ENCODE data around the gene CRYM.
"Not testable (repeated sequence)": the region's sequence is repeated elsewhere in the genome, so short reads cannot be mapped to it uniquely, and the experiment has no call there.

Gene CRYM

DNA sequence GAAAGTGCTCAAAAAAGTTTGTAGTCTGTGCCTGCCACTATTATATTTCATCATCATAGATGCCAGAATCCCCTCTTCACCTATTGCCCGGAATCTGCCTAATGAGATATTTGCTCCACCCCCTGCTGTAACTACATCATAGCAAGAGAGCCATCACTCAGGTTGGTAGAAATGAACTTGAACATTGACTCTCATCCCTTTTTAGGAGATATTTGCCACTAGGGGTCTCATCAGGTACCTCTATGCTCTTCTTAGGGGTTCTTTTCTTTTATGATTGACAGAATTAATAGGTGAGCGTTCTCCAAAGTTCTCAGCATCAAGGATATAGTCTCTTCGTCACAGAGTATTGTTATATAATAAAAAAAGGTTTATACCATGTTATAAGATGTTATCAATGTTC lies 24.6 kb downstream of the CRYM start:
- DNase-seq (ENCODE audit: extremely low read depth, low read depth), result no peak
- H3K4me3 ChIP-seq (replicated peaks; ENCODE audit: low read depth, low read length), result no peak overlapping the region
- TF ChIP-seq CTCF (IDR thresholded peaks at IDR 0.05; ENCODE audit: low read depth, low read length, missing control alignments), result no peak

DNA sequence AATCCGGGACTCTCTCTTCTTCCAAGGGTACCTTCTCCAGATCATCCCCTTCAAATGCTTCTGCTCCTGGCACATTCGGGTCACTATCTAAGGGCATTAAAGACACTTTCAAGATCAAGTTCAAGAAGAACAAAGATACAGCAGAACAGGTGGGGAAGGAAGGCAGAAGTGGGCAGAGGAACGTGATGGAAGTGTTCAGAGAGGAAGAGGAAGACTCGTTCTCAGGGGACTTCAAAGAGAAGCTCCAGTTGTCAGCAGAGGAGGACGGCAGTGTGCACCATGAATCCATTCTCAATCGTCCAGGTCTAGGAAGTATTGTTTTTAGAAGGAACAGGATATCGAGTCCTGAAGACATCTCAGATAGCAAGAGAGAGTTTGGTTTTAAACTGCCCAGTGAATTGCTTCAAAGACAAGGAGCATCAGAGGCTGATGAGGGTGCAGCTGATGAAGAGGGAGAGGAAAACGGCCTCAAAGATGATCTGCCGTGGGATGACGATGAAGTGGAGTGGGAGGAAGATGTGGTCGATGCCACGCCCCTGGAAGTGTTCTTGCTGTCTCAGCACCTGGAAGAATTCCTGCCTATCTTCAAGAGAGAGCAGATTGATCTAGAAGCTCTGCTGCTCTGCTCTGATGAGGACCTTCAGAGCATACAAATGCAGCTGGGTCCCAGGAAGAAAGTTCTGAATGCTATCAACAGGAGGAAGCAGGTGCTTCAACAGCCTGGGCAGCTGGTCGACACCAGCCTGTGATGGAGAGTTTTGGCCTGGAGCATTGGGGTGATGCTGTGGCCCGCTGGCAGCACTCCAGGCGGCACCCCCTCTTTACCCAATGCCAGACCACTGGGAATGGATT lies 27.8 kb downstream of the CRYM start:
- no peak for DNase-seq (ENCODE audit: extremely low read depth, low read depth)
- TF ChIP-seq CTCF (IDR thresholded peaks at IDR 0.05; ENCODE audit: low read depth, low read length, missing control alignments), result no peak
- H3K4me3 ChIP-seq (replicated peaks; ENCODE audit: low read depth, low read length), result no peak overlapping the region

- H3K4me3 ChIP-seq (replicated peaks; ENCODE audit: low read depth, low read length); DNase-seq (ENCODE audit: extremely low read depth, low read depth): not testable (repeated sequence)
These were observed 29.9 kb downstream of the CRYM start for GRCh38 chr16:21248179-21248578.

DNA sequence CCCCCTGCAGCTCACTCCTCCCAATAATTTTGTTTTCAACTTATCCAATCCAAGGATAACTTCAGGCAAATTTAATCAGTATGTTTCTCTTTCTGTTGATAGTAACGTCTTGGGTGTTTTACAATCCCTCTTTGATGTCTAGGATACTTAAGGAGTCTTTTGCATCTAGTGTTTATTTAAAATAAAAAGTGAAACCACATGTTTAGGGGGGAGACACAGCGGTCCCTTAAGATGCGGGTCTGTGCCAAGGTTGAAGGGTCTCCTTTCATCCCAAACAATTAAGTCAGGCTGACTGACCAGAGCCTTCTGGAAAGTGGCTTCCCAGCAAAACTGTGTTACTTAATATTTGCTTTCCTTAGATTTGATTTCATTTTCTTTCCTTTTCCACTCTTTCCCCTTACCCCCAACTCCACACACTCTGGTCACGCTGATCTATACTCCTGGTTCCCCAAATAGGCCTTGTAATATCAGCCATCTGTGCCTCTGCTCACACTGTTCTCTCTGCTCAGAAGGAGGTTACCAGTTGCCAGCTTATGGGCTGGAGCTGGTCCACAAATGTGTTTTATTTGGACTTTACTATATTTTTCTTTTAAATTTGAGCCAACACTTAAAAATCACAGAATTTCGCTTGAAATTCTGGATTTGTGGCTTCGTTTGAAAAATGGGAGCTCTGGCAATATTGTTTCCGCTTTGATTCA lies 33.4 kb downstream of the CRYM start:
- H3K4me3 ChIP-seq (replicated peaks; ENCODE audit: low read depth, low read length), result no peak overlapping the region
- no peak for TF ChIP-seq CTCF (IDR thresholded peaks at IDR 0.05; ENCODE audit: low read depth, low read length, missing control alignments)
- DNase-seq (ENCODE audit: extremely low read depth, low read depth), result no peak

DNA sequence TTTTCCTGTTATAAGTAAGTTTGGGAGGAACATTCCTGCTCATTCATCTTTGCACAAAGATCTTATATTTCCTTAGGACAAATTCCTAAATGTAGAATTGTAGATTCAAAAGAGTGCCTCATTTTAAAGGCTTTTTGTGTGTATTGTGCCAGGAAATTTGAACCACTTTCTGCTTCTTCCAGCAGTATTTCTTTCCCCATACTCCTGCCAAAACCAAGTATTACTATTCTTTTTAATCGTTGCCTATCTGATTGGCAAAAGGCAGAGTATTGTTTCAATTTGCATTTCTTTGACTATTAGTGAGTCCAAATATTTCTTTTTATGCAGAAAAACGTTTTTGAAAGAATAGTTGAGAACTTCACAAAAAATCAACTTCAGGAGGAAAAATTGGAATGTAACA lies 35.3 kb downstream of the CRYM start:
- H3K4me3 ChIP-seq (replicated peaks; ENCODE audit: low read depth, low read length), result no peak overlapping the region
- TF ChIP-seq CTCF (IDR thresholded peaks at IDR 0.05; ENCODE audit: low read depth, low read length, missing control alignments), result no peak
- DNase-seq (ENCODE audit: extremely low read depth, low read depth), result no peak

DNA sequence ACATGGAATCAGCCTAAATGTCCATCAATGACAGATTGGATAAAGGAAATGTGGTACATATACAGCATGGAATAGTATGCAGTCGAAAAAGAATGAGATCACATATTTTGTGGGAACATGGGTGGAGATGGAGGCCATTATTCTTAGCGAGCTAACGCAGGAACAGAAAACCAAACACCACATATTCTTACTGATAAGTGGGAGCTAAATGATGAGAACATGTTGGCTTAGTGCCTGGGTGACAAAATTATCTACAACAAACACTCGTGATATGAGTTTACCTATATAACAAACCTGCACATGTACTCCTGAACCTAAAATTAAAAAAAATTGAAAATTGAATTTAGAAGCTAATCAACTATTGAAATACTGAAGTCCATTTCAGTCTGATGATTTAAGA lies 38.4 kb downstream of the CRYM start:
- DNase-seq (ENCODE audit: extremely low read depth, low read depth), result no peak
- no peak for TF ChIP-seq CTCF (IDR thresholded peaks at IDR 0.05; ENCODE audit: low read depth, low read length, missing control alignments)
- no peak overlapping the region for H3K4me3 ChIP-seq (replicated peaks; ENCODE audit: low read depth, low read length)

- no peak for TF ChIP-seq CTCF (IDR thresholded peaks at IDR 0.05; ENCODE audit: low read depth, low read length, missing control alignments)
- DNase-seq (ENCODE audit: extremely low read depth, low read depth), result no peak
- H3K4me3 ChIP-seq (replicated peaks; ENCODE audit: low read depth, low read length), result no peak overlapping the region
These were observed 41.3 kb downstream of the CRYM start for GRCh38 chr16:21236831-21237230.
